DOHH2 (cell line): ENCODE measurements around the gene NEXMIF.

ENCODE experiments used
- H3F3A ChIP-seq: fragments of 200-600 bp; sonication (generic), shearing (Covaris generic); 2 replicates; pipeline ENCODE4 v1.6.0; 2016; ENCODE audit warnings: antibody characterized with exemption, mild to moderate bottlenecking; ENCODE audit not compliant: control insufficient read depth, insufficient read depth
- H3K27ac ChIP-seq: fragments of 200-600 bp; sonication (generic); 2 replicates; pipeline ENCODE4 v1.5.1; 2014; ENCODE audit warnings: low read depth, mild to moderate bottlenecking, low read length, moderate library complexity
- H3K27me3 ChIP-seq: fragments of 200-600 bp; sonication (generic); 2 replicates; pipeline ENCODE4 v1.6.1; 2014; ENCODE audit warnings: mild to moderate bottlenecking, low read length, mixed read lengths; ENCODE audit not compliant: control insufficient read depth
- H3K36me3 ChIP-seq: fragments of 200-600 bp; sonication (generic); 2 replicates; pipeline ENCODE4 v1.6.1; 2014; ENCODE audit warnings: mild to moderate bottlenecking, low read length, moderate library complexity, mixed read lengths; ENCODE audit not compliant: control insufficient read depth
- H3K4me1 ChIP-seq: fragments of 200-600 bp; sonication (generic); 2 replicates; pipeline ENCODE4 v1.6.1; 2014; ENCODE audit warnings: mild to moderate bottlenecking, low read length, mixed read lengths; ENCODE audit not compliant: control insufficient read depth
- H3K4me2 ChIP-seq: fragments of 200-600 bp; sonication (generic); 2 replicates; pipeline ENCODE4 v1.6.0; 2014; ENCODE audit warnings: mild to moderate bottlenecking, low read length, moderate library complexity
- H3K4me3 ChIP-seq: fragments of 200-600 bp; sonication (generic); 2 replicates; pipeline ENCODE4 v1.5.1; 2014; ENCODE audit warnings: mild to moderate bottlenecking, low read length, mixed read lengths
- H3K79me2 ChIP-seq: fragments of 200-600 bp; sonication (generic); 2 replicates; pipeline ENCODE4 v1.6.1; 2014; ENCODE audit warnings: mild to moderate bottlenecking, low read length, mixed read lengths; ENCODE audit not compliant: control insufficient read depth
- H3K9me2 ChIP-seq: fragments of 200-600 bp; sonication (generic); replicated peaks from 2 replicates; pipeline ENCODE4 v1.6.1; 2014; ENCODE audit warnings: mild to moderate bottlenecking, low read length, mixed read lengths; ENCODE audit not compliant: control insufficient read depth
- H3K9me3 ChIP-seq: fragments of 200-600 bp; sonication (generic); 2 replicates; pipeline ENCODE4 v1.6.1; 2014; ENCODE audit warnings: antibody characterized with exemption, low read length, mixed read lengths; ENCODE audit not compliant: control insufficient read depth, insufficient read depth
- H4K20me1 ChIP-seq: fragments of 200-600 bp; sonication (generic); 2 replicates; pipeline ENCODE4 v1.6.0; 2014; ENCODE audit warnings: low read depth, mild to moderate bottlenecking, antibody characterized with exemption, low read length, moderate library complexity; ENCODE audit not compliant: control insufficient read depth, insufficient read depth
- CTCF ChIP-seq: fragments of 200-600 bp; sonication (generic); IDR thresholded peaks from one replicate; pipeline ENCODE4 v1.5.1; 2014; ENCODE audit warnings: antibody characterized with exemption, mild to moderate bottlenecking, low read depth, low read length; ENCODE audit not compliant: poor library complexity, severe bottlenecking
- EZH2phosphoT487 ChIP-seq: fragments of 200-600 bp; sonication (generic); IDR thresholded peaks from 2 replicates; pipeline ENCODE4 v1.6.1; 2017; ENCODE audit warnings: borderline replicate concordance, mild to moderate bottlenecking, antibody characterized with exemption, low read length, moderate library complexity, mixed read lengths

Gene NEXMIF

GRCh38 chrX:74931214-74931613 lies 6.0 kb upstream of the NEXMIF start:
- Histone ChIP-seq H3K9me3 (no peaks in the 10 kb centered on the region), H3K4me1 (no peaks in the 10 kb centered on the region), H3F3A (no peaks in the 10 kb centered on the region), H3K27me3 (no peaks in the 10 kb centered on the region), H3K27ac (no peak overlapping the region), H3K4me2 (no peak overlapping the region), H3K36me3 (no peaks in the 10 kb centered on the region), H3K79me2 (no peaks in the 10 kb centered on the region), H3K9me2 (no peaks in the 10 kb centered on the region), H3K4me3 (no peak overlapping the region), H4K20me1 (no peaks in the 10 kb centered on the region)
- no peak for TF ChIP-seq EZH2phosphoT487
- no peak for TF ChIP-seq CTCF

- no peak for TF ChIP-seq CTCF
- TF ChIP-seq EZH2phosphoT487, result no peak
- H3F3A ChIP-seq, result no peaks in the 10 kb centered on the region
- no peak overlapping the region for H3K27ac ChIP-seq
- no peaks in the 10 kb centered on the region; the same call in 1 of the 2 replicates for H3K4me1 ChIP-seq
- no peaks in the 10 kb centered on the region for H3K79me2 ChIP-seq
- H3K27me3 ChIP-seq, result 0 out of 2 replicates have a peak, but pooled peaks cover 2% of the 10 kb centered on the region
- no peaks in the 10 kb centered on the region for H3K9me2 ChIP-seq
- H3K36me3 ChIP-seq, result no peaks in the 10 kb centered on the region
- peak overlapping the region; percentile 46 for H3K4me2 ChIP-seq
- no peaks in the 10 kb centered on the region for H3K9me3 ChIP-seq
- H3K4me3 ChIP-seq, result peak overlapping the region; percentile 50
- no peaks in the 10 kb centered on the region for H4K20me1 ChIP-seq
These were observed 615 bp downstream of the NEXMIF start for GRCh38 chrX:74924449-74925224.

- Histone ChIP-seq H3K4me3 (no peak overlapping the region), H3K9me3 (no peaks in the 10 kb centered on the region), H3K27me3 (0 out of 2 replicates have a peak, but pooled peaks cover 2% of the 10 kb centered on the region), H3K9me2 (no peaks in the 10 kb centered on the region), H3K4me2 (no peak overlapping the region), H3K36me3 (no peaks in the 10 kb centered on the region), H3K79me2 (no peaks in the 10 kb centered on the region), H3K27ac (no peak overlapping the region), H4K20me1 (no peaks in the 10 kb centered on the region), H3K4me1 (no peaks in the 10 kb centered on the region; the same call in 1 of the 2 replicates), H3F3A (no peaks in the 10 kb centered on the region)
- TF ChIP-seq EZH2phosphoT487 (no peak), CTCF (no peak)
These were observed 1.3 kb downstream of the NEXMIF start for GRCh38 chrX:74923942-74924448.
